Measurements from ENCODE around the gene UBL7.

GRCh38 chr15:74403991-74404563 is 56.9 kb downstream of the UBL7 start:
- TF ChIP-seq CTCF (IDR thresholded peaks at IDR 0.05; ENCODE audit: low read length) (no peak), EZH2 (optimal IDR thresholded peaks at IDR 0.05; ENCODE audit: low read depth, low read length) (no peak), EZH2phosphoT487 (IDR thresholded peaks at IDR 0.05; ENCODE audit: low read length) (no peak)

Data from MM.1S (cell line).